Panc1 (cell line): Measurements from ENCODE around the gene TAPBPL. TPM values are rescaled to one million over a fixed set of nuclear protein-coding genes. Genes with fewer than 3 reads are reported as not detected.
"Not testable (repeated sequence)": the region's sequence is repeated elsewhere in the genome, so short reads cannot be mapped to it uniquely, and the experiment has no call there.

ENCODE experiments used
- ATAC-seq: fragments of 200-7000 bp; cut with Tn5 transposase; 2 replicates; pipeline ENCODE4 v1.9.1; 2020; ENCODE audit warnings: mild to moderate bottlenecking, moderate library complexity
- BruUV-seq: library from RNA; stranded (reverse); fragments of 400-500 nt; replicated peaks from 2 replicates; lab custom pipeline; 2021; lab: Mats Ljungman, UMichigan
- CTCF ChIA-PET: fragments of 300-600 bp; sonication (Branson Sonifier 250); formaldehyde crosslinking; loops from one replicate; lab custom pipeline; 2022; ENCODE audit warnings: antibody characterized with exemption; lab: Charles Lee
- POLR2A ChIA-PET: fragments of 300-600 bp; sonication (Branson Sonifier 250); formaldehyde crosslinking; loops from one replicate; lab custom pipeline; 2022; ENCODE audit warnings: antibody characterized with exemption; lab: Charles Lee
- DNase-seq: peaks from one replicate; pipeline ENCODE4 v3.0.0-alpha.2; 2010; ENCODE audit warnings: low read depth, low spot score
- H3K27ac ChIP-seq: 2 replicates; pipeline ENCODE4 v1.5.1; 2011; ENCODE audit warnings: mild to moderate bottlenecking, low read length, inconsistent platforms
- H3K27me3 ChIP-seq: fragments of 200-500 bp; sonication (Bioruptor generic); 2 replicates; pipeline ENCODE4 v1.6.0; 2014; ENCODE audit warnings: low read length, inconsistent platforms; ENCODE audit not compliant: control insufficient read depth, insufficient read depth
- H3K36me3 ChIP-seq: fragments of 200-500 bp; sonication (Bioruptor generic); 2 replicates; pipeline ENCODE4 v1.5.1; 2014; ENCODE audit warnings: inconsistent platforms, mild to moderate bottlenecking, low read length, moderate library complexity; ENCODE audit not compliant: control insufficient read depth, insufficient read depth
- H3K4me1 ChIP-seq: 2 replicates; pipeline ENCODE4 v1.5.1; 2011; ENCODE audit warnings: inconsistent platforms, mild to moderate bottlenecking, low read length, moderate library complexity; ENCODE audit not compliant: control insufficient read depth, insufficient read depth
- H3K4me3 ChIP-seq, 2 experiments: 2 replicates each; pipeline ENCODE4 v1.5.1; 2011 to 2012; ENCODE audit warnings: low read depth in 2 of 2, low read length in 2 of 2, mild to moderate bottlenecking in 2 of 2, inconsistent platforms in 1 of 2, moderate library complexity in 1 of 2
- H3K9me3 ChIP-seq: fragments of 200-500 bp; sonication (Bioruptor generic); 2 replicates; pipeline ENCODE4 v1.5.1; 2014; ENCODE audit warnings: low read depth, mild to moderate bottlenecking, inconsistent platforms, low read length, moderate library complexity; ENCODE audit not compliant: control insufficient read depth, insufficient read depth
- POLR2AphosphoS5 ChIP-seq: IDR thresholded peaks from 2 replicates; pipeline ENCODE4 v1.6.1; 2012; ENCODE audit warnings: mild to moderate bottlenecking, low read depth, low read length, moderate library complexity
- SIN3A ChIP-seq: IDR thresholded peaks from 2 replicates; pipeline ENCODE4 v1.6.1; 2012; ENCODE audit warnings: low read depth, mild to moderate bottlenecking, low read length, moderate library complexity, borderline replicate concordance; ENCODE audit not compliant: insufficient read depth
- TCF7L2 ChIP-seq: IDR thresholded peaks from 2 replicates; pipeline ENCODE4 v1.6.1; 2011; ENCODE audit warnings: mild to moderate bottlenecking, low read depth, low read length, inconsistent platforms
- in situ Hi-C: cut with HindIII; loops from 2 replicates; pipeline ENCODE4 v1.10.0; 2016; ENCODE audit warnings: low sequenced_read_pairs, low pct_unique_long_range_greater_than_20kb
- intact Hi-C: fragments of 100-400 bp; cut with micrococcal nuclease; formaldehyde crosslinking; loops from one replicate; pipeline ENCODE4 v1.10.0; 2022; ENCODE audit not compliant: unreplicated experiment
- total RNA-seq: library from RNA; stranded (reverse); gene quantifications from one replicate; pipeline ENCODE4 v1.2.1, GENCODE V29; 2021; ENCODE audit not compliant: unreplicated experiment
- TF ChIP-seq, protein P1 (sequence below), 2 experiments: IDR thresholded peaks; 2 replicates each; pipeline ENCODE4 v1.6.1; 2011 to 2012; ENCODE audit warnings: low read depth in 2 of 2, control low read depth in 1 of 2, low read length in 1 of 2, mild to moderate bottlenecking in 1 of 2, moderate library complexity in 1 of 2; ENCODE audit not compliant: insufficient read depth in 1 of 2
- TF ChIP-seq, protein P2 (sequence below): fragments of 450-650 bp; IDR thresholded peaks from 2 replicates; pipeline ENCODE4 v1.5.1; 2017; ENCODE audit warnings: mild to moderate bottlenecking

The TAPBPL gene
- total RNA-seq, 1 experiment from 2014 or later = 7.8 TPM

DNA sequence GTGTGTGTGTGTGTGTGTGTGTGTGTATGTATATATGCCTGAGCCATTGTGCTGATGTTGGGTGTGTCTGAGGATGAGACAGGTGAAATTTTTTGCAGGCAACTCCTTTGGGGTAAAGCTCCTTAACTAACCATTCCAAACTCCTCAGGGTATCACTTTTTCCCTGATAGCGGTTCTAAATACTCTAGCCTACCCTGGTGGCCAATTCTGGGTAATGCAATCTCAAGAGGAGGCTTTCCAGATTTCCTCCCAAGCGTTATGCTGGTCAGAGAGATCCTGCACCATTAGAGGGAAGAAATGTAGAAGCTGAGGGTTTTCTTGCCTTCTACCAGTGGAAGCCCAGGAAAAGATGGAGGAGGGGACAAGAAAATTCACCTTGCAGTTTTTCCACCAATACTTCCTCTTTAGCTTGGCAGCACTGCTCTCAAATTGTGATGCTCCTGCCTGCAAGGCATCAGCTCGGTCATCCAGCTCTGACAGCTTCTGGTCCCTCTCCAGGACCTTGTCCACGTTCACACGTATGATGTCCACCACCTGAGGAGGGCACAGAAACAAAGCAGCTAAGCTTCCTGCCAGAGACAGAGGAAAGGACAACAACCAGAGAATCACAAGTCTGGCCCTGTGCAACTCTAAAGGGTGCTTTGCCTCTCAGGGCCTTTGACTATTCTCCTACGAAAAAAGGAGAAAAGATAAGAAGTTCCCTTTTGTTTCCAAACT, 13.8 kb downstream of the TAPBPL start:
- BruUV-seq = no TSS peak
- Histone ChIP-seq H3K4me1 (peaks cover 9% of the 10 kb centered on the region), H3K36me3 (no peaks in the 10 kb centered on the region; the same call in none of the 2 replicates), H3K27me3 (no peaks in the 10 kb centered on the region), H3K27ac (no peak overlapping the region), H3K9me3 (no peaks in the 10 kb centered on the region), H3K4me3 (no peak overlapping the region)
- ChIA-PET CTCF (interaction anchor here (0.6 to 1.5 kb wide), 6 partner anchors 23 to 143 kb away, joined by 3 to 7 read pairs (median 4); no protein-coding TSS in a partner anchor), POLR2A (interaction anchor here (0.6 kb wide), 2 partner anchors 145 to 408 kb away, joined by 3 read pairs; no protein-coding TSS in a partner anchor)
- peak; percentile 64; the same call in 1 of the 2 replicates for ATAC-seq
- intact Hi-C loops (loop anchor here (1.0 to 5.0 kb wide), 2 partner anchors 42 to 138 kb away; no protein-coding TSS in a partner anchor), in situ Hi-C loops (no loop called here)
- DNase-seq = peak; percentile 41
- TF ChIP-seq, protein P1, sequence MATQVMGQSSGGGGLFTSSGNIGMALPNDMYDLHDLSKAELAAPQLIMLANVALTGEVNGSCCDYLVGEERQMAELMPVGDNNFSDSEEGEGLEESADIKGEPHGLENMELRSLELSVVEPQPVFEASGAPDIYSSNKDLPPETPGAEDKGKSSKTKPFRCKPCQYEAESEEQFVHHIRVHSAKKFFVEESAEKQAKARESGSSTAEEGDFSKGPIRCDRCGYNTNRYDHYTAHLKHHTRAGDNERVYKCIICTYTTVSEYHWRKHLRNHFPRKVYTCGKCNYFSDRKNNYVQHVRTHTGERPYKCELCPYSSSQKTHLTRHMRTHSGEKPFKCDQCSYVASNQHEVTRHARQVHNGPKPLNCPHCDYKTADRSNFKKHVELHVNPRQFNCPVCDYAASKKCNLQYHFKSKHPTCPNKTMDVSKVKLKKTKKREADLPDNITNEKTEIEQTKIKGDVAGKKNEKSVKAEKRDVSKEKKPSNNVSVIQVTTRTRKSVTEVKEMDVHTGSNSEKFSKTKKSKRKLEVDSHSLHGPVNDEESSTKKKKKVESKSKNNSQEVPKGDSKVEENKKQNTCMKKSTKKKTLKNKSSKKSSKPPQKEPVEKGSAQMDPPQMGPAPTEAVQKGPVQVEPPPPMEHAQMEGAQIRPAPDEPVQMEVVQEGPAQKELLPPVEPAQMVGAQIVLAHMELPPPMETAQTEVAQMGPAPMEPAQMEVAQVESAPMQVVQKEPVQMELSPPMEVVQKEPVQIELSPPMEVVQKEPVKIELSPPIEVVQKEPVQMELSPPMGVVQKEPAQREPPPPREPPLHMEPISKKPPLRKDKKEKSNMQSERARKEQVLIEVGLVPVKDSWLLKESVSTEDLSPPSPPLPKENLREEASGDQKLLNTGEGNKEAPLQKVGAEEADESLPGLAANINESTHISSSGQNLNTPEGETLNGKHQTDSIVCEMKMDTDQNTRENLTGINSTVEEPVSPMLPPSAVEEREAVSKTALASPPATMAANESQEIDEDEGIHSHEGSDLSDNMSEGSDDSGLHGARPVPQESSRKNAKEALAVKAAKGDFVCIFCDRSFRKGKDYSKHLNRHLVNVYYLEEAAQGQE (IDR thresholded peaks at IDR 0.05; ENCODE audit: insufficient read depth in 1 of 2, low read depth in 2 of 2, low read length in 1 of 2) = no peak
- no peak for TF ChIP-seq POLR2AphosphoS5
- TF ChIP-seq, protein P2, sequence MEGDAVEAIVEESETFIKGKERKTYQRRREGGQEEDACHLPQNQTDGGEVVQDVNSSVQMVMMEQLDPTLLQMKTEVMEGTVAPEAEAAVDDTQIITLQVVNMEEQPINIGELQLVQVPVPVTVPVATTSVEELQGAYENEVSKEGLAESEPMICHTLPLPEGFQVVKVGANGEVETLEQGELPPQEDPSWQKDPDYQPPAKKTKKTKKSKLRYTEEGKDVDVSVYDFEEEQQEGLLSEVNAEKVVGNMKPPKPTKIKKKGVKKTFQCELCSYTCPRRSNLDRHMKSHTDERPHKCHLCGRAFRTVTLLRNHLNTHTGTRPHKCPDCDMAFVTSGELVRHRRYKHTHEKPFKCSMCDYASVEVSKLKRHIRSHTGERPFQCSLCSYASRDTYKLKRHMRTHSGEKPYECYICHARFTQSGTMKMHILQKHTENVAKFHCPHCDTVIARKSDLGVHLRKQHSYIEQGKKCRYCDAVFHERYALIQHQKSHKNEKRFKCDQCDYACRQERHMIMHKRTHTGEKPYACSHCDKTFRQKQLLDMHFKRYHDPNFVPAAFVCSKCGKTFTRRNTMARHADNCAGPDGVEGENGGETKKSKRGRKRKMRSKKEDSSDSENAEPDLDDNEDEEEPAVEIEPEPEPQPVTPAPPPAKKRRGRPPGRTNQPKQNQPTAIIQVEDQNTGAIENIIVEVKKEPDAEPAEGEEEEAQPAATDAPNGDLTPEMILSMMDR = peak; percentile 83
- TF ChIP-seq SIN3A = no peak
- TF ChIP-seq TCF7L2 = no peak

DNA sequence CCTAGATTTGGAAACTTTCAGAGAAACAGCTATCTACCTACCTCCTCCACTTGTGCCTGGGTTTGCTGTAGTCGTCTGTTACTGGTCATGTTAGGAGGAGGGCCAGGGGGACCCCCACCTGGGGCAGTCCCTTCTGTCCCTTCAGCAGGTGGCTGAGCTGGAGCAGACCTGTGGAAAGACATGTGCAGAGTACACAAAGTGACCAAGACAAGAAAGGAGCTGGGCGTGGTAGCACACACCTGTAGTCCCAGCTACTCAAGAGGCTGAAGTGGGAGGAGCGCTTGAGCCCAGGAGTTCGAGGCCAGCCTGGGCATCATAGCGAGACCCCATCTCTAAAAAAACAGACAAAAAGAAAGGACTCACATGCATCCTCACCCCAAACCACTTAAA, 14.3 kb downstream of the TAPBPL start:
- ChIA-PET CTCF (interaction anchor here (0.7 to 1.5 kb wide), 3 partner anchors 89 to 143 kb away, joined by 4 to 7 read pairs (median 4); no protein-coding TSS in a partner anchor), POLR2A (interaction anchor here (0.6 kb wide), 1 partner anchor 407 kb away, joined by 3 read pairs; no protein-coding TSS in a partner anchor)
- no peak overlapping the region for H3K27ac ChIP-seq
- DNase-seq = no peak
- intact Hi-C loops = loop anchor here (5.0 kb wide), 1 partner anchor 139 kb away; no protein-coding TSS in a partner anchor
- H3K36me3 ChIP-seq = no peaks in the 10 kb centered on the region; the same call in none of the 2 replicates
- BruUV-seq = no TSS peak
- no peak overlapping the region for H3K4me3 ChIP-seq
- no peak for ATAC-seq
- no peaks in the 10 kb centered on the region for H3K27me3 ChIP-seq
- TF ChIP-seq SIN3A (no peak), TCF7L2 (no peak), POLR2AphosphoS5 (no peak)
- TF ChIP-seq, protein P2 = no peak
- TF ChIP-seq, protein P1 (IDR thresholded peaks at IDR 0.05; ENCODE audit: insufficient read depth in 1 of 2, low read depth in 2 of 2, low read length in 1 of 2) = no peak
- in situ Hi-C loops = no loop called here
- no peaks in the 10 kb centered on the region for H3K9me3 ChIP-seq
- peaks cover 11% of the 10 kb centered on the region for H3K4me1 ChIP-seq

DNA sequence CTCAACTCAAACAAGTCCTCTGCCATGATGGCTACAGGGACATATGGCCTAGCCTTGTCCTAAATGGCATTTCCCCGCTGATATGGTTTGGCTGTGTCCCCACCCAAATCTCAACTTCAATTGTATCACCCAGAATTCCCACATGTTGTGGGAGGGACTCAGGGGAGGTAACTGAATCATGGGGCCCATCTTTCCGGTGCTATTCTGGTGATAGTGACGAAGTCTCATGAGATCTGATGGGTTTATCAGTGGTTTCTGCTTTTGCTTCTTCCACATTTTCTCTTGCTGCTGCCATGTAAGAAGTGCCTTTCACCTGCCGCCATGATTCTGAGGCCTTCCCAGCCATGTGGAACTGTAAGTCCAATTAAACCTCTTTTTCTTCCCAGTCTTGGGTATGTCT, 14.9 kb downstream of the TAPBPL start:
- BruUV-seq, H3K9me3 ChIP-seq, H3K4me3 ChIP-seq, DNase-seq, H3K36me3 ChIP-seq, POLR2A ChIA-PET, ATAC-seq, H3K27ac ChIP-seq, H3K27me3 ChIP-seq, CTCF ChIA-PET, in situ Hi-C loops: not testable (repeated sequence)
- intact Hi-C loops = loop anchor here (5.0 kb wide), 1 partner anchor 139 kb away; no protein-coding TSS in a partner anchor
- H3K4me1 ChIP-seq = peaks cover 14% of the 10 kb centered on the region
